Activated CD8-positive, alpha-beta memory T cell treated with anti-CD3 and anti-CD28 coated beads, Interleukin-2, amount 50 U/mL, for 1 hour (primary cell): ENCODE results near the gene ASAH2B.

Experiments used
- DNase-seq: peaks from one replicate; pipeline ENCODE4 v3.0.0-alpha.2; 2020; ENCODE audit errors: extremely low read depth

ASAH2B gene

GRCh38 chr10:50798297-50798696 is 58.6 kb downstream of the ASAH2B start:
- no peak for DNase-seq

GRCh38 chr10:50799595-50799994 is 59.9 kb downstream of the ASAH2B start:
- DNase-seq = no peak

GRCh38 chr10:50805981-50806622 is 66.4 kb downstream of the ASAH2B start:
- no peak for DNase-seq

GRCh38 chr10:50807851-50808776 is 68.4 kb downstream of the ASAH2B start:
- DNase-seq = no peak
